22Rv1 (cell line): ENCODE measurements around the gene CRY1.

ENCODE experiments used
- ZFX ChIP-seq: fragments of 450-650 bp; IDR thresholded peaks from 2 replicates; pipeline ENCODE4 v1.6.1; 2017; ENCODE audit warnings: antibody characterized with exemption, borderline replicate concordance
- TF ChIP-seq, protein P1 (sequence below): fragments of 450-650 bp; IDR thresholded peaks from 2 replicates; pipeline ENCODE4 v1.5.1; 2017; ENCODE audit warnings: mild to moderate bottlenecking

DNA sequence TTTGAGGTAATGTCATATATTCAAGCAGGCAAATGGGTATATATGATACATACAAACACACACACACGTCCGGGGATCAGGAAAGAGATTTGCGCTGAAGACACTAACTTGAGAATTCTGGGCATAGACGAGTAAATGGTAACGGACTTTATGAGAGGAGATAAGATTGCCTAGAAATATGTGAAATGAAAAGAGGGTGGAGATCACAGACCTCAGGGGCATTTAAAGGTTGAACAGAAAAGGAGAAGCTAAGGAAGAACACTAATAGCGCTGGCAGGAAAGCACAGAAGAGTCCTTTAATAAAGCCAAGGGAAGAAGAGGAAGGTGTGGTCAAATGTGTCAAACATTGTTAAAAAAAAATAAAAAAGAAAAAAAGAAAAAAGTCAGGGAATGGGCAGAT, 13.1 kb downstream of the CRY1 start:
- TF ChIP-seq, protein P1, sequence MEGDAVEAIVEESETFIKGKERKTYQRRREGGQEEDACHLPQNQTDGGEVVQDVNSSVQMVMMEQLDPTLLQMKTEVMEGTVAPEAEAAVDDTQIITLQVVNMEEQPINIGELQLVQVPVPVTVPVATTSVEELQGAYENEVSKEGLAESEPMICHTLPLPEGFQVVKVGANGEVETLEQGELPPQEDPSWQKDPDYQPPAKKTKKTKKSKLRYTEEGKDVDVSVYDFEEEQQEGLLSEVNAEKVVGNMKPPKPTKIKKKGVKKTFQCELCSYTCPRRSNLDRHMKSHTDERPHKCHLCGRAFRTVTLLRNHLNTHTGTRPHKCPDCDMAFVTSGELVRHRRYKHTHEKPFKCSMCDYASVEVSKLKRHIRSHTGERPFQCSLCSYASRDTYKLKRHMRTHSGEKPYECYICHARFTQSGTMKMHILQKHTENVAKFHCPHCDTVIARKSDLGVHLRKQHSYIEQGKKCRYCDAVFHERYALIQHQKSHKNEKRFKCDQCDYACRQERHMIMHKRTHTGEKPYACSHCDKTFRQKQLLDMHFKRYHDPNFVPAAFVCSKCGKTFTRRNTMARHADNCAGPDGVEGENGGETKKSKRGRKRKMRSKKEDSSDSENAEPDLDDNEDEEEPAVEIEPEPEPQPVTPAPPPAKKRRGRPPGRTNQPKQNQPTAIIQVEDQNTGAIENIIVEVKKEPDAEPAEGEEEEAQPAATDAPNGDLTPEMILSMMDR, result no peak
- no peak for TF ChIP-seq ZFX
